Neural cell (in vitro differentiated cells): ENCODE results near the gene ADAMTS14. TPM values are rescaled to one million over a fixed set of nuclear protein-coding genes. Genes with fewer than 3 reads are reported as not detected.

Experiments
- H2AFZ ChIP-seq: fragments of 200-600, 300-800 bp; sonication (generic), shearing (Covaris generic); 2 replicates; pipeline ENCODE4 v1.6.0; 2014; ENCODE audit warnings: low read depth, mild to moderate bottlenecking, antibody characterized with exemption, low read length, moderate library complexity
- H3F3A ChIP-seq: fragments of 200-600 bp; shearing (Covaris generic); 2 replicates; pipeline ENCODE4 v1.6.1; 2016; ENCODE audit warnings: mild to moderate bottlenecking, moderate library complexity, mixed read lengths, antibody characterized with exemption, low read length; ENCODE audit not compliant: insufficient read depth, poor library complexity, severe bottlenecking
- H3K27ac ChIP-seq: fragments of 200-600, 300-800 bp; sonication (generic), shearing (Covaris generic); 2 replicates; pipeline ENCODE4 v1.5.1; 2014; ENCODE audit warnings: mild to moderate bottlenecking, low read length, moderate library complexity
- H3K27me3 ChIP-seq: fragments of 300-800, 200-600 bp; sonication (generic), shearing (Covaris generic); 2 replicates; pipeline ENCODE4 v1.6.0; 2014; ENCODE audit warnings: mild to moderate bottlenecking, low read depth, low read length, moderate library complexity; ENCODE audit not compliant: insufficient read depth
- H3K36me3 ChIP-seq: fragments of 300-800, 200-600 bp; sonication (generic), shearing (Covaris generic); 2 replicates; pipeline ENCODE4 v1.5.1; 2014; ENCODE audit warnings: mild to moderate bottlenecking, antibody characterized with exemption, low read length, moderate library complexity; ENCODE audit not compliant: insufficient read depth
- H3K4me2 ChIP-seq: fragments of 300-800, 200-600 bp; sonication (generic), shearing (Covaris generic); 2 replicates; pipeline ENCODE4 v1.6.0; 2014; ENCODE audit warnings: mild to moderate bottlenecking, low read length
- H3K4me3 ChIP-seq: fragments of 300-800, 200-600 bp; sonication (generic), shearing (Covaris generic); 2 replicates; pipeline ENCODE4 v1.5.1; 2014; ENCODE audit warnings: mild to moderate bottlenecking, low read length, moderate library complexity
- H3K79me2 ChIP-seq: fragments of 200-600 bp; shearing (Covaris generic); replicated peaks from 2 replicates; pipeline ENCODE4 v1.6.0; 2014; ENCODE audit warnings: mild to moderate bottlenecking, low read length, moderate library complexity; ENCODE audit not compliant: insufficient read depth
- H3K9ac ChIP-seq: fragments of 300-800, 200-600 bp; sonication (generic), shearing (Covaris generic); 2 replicates; pipeline ENCODE4 v1.6.1; 2016; ENCODE audit warnings: mild to moderate bottlenecking, low read length, mixed read lengths
- H3K9me2 ChIP-seq: fragments of 200-600 bp; shearing (Covaris generic); 2 replicates; pipeline ENCODE4 v1.6.1; 2016; ENCODE audit warnings: mild to moderate bottlenecking, low read length, mixed read lengths; ENCODE audit not compliant: insufficient read depth
- H3K9me3 ChIP-seq: fragments of 200-600, 300-800 bp; sonication (generic), shearing (Covaris generic); 2 replicates; pipeline ENCODE4 v1.6.1; 2016; ENCODE audit warnings: mild to moderate bottlenecking, mixed run types, low read length, moderate library complexity, mixed read lengths
- H4K20me1 ChIP-seq: fragments of 200-600 bp; shearing (Covaris generic); 2 replicates; pipeline ENCODE4 v1.6.1; 2016; ENCODE audit warnings: mild to moderate bottlenecking, mixed run types; ENCODE audit not compliant: insufficient read depth
- EP300 ChIP-seq: fragments of 450-650 bp; conservative IDR thresholded peaks from 2 replicates; pipeline ENCODE4 v1.6.1; 2014; ENCODE audit warnings: antibody characterized with exemption, mild to moderate bottlenecking, moderate library complexity; ENCODE audit not compliant: poor library complexity, severe bottlenecking
- EZH2 ChIP-seq: fragments of 200-600, 300-800 bp; shearing (Covaris generic), sonication (generic); IDR thresholded peaks from 2 replicates; pipeline ENCODE4 v1.6.1; 2014; ENCODE audit warnings: antibody characterized with exemption, low read length, borderline replicate concordance, mild to moderate bottlenecking; ENCODE audit not compliant: insufficient read depth, poor library complexity, severe bottlenecking
- MXI1 ChIP-seq: fragments of 450-650 bp; conservative IDR thresholded peaks from 2 replicates; pipeline ENCODE4 v1.6.1; 2014; ENCODE audit warnings: antibody characterized with exemption, mild to moderate bottlenecking; ENCODE audit not compliant: poor library complexity, severe bottlenecking
- POLR2AphosphoS5 ChIP-seq: IDR thresholded peaks from 2 replicates; pipeline ENCODE4 v1.6.1; 2012
- RAD21 ChIP-seq: fragments of 450-650 bp; conservative IDR thresholded peaks from 2 replicates; pipeline ENCODE4 v1.6.1; 2014; ENCODE audit warnings: antibody characterized with exemption, mild to moderate bottlenecking, moderate library complexity
- SMC3 ChIP-seq: fragments of 450-650 bp; conservative IDR thresholded peaks from 2 replicates; pipeline ENCODE4 v1.6.1; 2014; ENCODE audit warnings: antibody characterized with exemption, mild to moderate bottlenecking, moderate library complexity; ENCODE audit not compliant: poor library complexity
- TAF1 ChIP-seq: IDR thresholded peaks from 2 replicates; pipeline ENCODE4 v1.6.1; 2012; ENCODE audit warnings: low read depth
- polyA plus RNA-seq: library from polyadenylated mRNA; depleted of rRNA; stranded (reverse); fragments of >200 nt; gene quantifications from 2 replicates; pipeline ENCODE4 v1.2.3, GENCODE V29; 2014
- TF ChIP-seq, protein P1 (sequence below): fragments of 450-650 bp; IDR thresholded peaks from 2 replicates; pipeline ENCODE4 v1.5.1; 2014; ENCODE audit warnings: antibody characterized with exemption, mild to moderate bottlenecking, moderate library complexity; ENCODE audit not compliant: poor library complexity, severe bottlenecking
- TF ChIP-seq, protein P2 (sequence below): IDR thresholded peaks from 2 replicates; pipeline ENCODE4 v1.6.1; 2012; ENCODE audit warnings: borderline replicate concordance

ADAMTS14 gene
- polyA plus RNA-seq, 1 donor from 2014 or later, result 0.04 TPM

DNA sequence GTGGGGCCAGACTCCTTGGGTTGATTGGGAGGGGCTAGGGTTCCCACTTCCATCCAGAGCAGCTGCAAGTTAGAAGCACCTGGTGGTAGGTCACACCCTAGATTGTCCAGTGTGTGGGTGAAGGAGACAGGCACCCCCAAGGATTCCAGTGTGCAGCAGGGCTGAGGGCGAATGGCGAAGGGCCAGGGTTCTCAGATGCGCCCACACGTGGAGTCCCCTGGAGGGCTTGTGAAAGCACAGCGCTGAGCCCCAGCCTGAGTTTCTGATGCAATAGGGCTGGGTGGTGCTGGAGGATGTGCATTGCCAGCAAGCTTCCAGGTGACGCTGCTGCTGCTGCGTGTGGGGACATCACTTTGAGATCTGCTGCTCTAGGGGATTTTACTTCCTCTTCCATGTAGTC lies 87.5 kb downstream of the ADAMTS14 start:
- H3K9ac ChIP-seq, result no peak overlapping the region
- no peaks in the 10 kb centered on the region for H3K9me3 ChIP-seq
- no peak overlapping the region for H3K4me2 ChIP-seq
- H3K27ac ChIP-seq, result no peak overlapping the region
- TF ChIP-seq, protein P1, sequence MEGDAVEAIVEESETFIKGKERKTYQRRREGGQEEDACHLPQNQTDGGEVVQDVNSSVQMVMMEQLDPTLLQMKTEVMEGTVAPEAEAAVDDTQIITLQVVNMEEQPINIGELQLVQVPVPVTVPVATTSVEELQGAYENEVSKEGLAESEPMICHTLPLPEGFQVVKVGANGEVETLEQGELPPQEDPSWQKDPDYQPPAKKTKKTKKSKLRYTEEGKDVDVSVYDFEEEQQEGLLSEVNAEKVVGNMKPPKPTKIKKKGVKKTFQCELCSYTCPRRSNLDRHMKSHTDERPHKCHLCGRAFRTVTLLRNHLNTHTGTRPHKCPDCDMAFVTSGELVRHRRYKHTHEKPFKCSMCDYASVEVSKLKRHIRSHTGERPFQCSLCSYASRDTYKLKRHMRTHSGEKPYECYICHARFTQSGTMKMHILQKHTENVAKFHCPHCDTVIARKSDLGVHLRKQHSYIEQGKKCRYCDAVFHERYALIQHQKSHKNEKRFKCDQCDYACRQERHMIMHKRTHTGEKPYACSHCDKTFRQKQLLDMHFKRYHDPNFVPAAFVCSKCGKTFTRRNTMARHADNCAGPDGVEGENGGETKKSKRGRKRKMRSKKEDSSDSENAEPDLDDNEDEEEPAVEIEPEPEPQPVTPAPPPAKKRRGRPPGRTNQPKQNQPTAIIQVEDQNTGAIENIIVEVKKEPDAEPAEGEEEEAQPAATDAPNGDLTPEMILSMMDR, result no peak
- TF ChIP-seq EZH2 (no peak), TAF1 (no peak), SMC3 (no peak), MXI1 (no peak), RAD21 (no peak), POLR2AphosphoS5 (no peak), EP300 (no peak)
- TF ChIP-seq, protein P2, sequence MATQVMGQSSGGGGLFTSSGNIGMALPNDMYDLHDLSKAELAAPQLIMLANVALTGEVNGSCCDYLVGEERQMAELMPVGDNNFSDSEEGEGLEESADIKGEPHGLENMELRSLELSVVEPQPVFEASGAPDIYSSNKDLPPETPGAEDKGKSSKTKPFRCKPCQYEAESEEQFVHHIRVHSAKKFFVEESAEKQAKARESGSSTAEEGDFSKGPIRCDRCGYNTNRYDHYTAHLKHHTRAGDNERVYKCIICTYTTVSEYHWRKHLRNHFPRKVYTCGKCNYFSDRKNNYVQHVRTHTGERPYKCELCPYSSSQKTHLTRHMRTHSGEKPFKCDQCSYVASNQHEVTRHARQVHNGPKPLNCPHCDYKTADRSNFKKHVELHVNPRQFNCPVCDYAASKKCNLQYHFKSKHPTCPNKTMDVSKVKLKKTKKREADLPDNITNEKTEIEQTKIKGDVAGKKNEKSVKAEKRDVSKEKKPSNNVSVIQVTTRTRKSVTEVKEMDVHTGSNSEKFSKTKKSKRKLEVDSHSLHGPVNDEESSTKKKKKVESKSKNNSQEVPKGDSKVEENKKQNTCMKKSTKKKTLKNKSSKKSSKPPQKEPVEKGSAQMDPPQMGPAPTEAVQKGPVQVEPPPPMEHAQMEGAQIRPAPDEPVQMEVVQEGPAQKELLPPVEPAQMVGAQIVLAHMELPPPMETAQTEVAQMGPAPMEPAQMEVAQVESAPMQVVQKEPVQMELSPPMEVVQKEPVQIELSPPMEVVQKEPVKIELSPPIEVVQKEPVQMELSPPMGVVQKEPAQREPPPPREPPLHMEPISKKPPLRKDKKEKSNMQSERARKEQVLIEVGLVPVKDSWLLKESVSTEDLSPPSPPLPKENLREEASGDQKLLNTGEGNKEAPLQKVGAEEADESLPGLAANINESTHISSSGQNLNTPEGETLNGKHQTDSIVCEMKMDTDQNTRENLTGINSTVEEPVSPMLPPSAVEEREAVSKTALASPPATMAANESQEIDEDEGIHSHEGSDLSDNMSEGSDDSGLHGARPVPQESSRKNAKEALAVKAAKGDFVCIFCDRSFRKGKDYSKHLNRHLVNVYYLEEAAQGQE, result no peak
- H3K27me3 ChIP-seq, result no peaks in the 10 kb centered on the region
- H3K79me2 ChIP-seq, result no peaks in the 10 kb centered on the region
- no peaks in the 10 kb centered on the region for H3K9me2 ChIP-seq
- no peak overlapping the region for H3K4me3 ChIP-seq
- H4K20me1 ChIP-seq, result no peaks in the 10 kb centered on the region
- no peaks in the 10 kb centered on the region for H3F3A ChIP-seq
- no peaks in the 10 kb centered on the region for H3K36me3 ChIP-seq
- no peak overlapping the region for H2AFZ ChIP-seq

DNA sequence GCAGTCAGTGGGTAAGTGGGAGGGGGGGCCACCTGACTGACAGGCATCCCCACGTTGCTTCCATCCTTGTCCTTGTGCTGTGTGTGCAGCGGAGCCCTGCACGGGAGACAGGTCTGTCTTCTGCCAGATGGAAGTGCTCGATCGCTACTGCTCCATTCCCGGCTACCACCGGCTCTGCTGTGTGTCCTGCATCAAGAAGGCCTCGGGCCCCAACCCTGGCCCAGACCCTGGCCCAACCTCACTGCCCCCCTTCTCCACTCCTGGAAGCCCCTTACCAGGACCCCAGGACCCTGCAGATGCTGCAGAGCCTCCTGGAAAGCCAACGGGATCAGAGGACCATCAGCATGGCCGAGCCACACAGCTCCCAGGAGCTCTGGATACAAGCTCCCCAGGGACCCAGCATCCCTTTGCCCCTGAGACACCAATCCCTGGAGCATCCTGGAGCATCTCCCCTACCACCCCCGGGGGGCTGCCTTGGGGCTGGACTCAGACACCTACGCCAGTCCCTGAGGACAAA lies 88.0 kb downstream of the ADAMTS14 start:
- Histone ChIP-seq H2AFZ (no peak overlapping the region), H3K4me3 (no peak overlapping the region), H3K79me2 (no peaks in the 10 kb centered on the region), H3K27me3 (no peaks in the 10 kb centered on the region), H3K9me2 (no peaks in the 10 kb centered on the region), H3K9me3 (no peaks in the 10 kb centered on the region), H3K9ac (no peak overlapping the region), H4K20me1 (no peaks in the 10 kb centered on the region), H3K36me3 (no peaks in the 10 kb centered on the region), H3K4me2 (no peak overlapping the region), H3K27ac (no peak overlapping the region), H3F3A (no peaks in the 10 kb centered on the region)
- TF ChIP-seq SMC3 (no peak), POLR2AphosphoS5 (no peak), RAD21 (no peak), EP300 (no peak), TAF1 (no peak), EZH2 (no peak), MXI1 (no peak)
- TF ChIP-seq, protein P2, result no peak
- TF ChIP-seq, protein P1, result no peak
